Heart left ventricle (tissue), 16 donors: ENCODE data around the gene MBL2. TPM values are rescaled to one million over a fixed set of nuclear protein-coding genes. Genes with fewer than 3 reads are reported as not detected.

Experiments used
- ATAC-seq, 4 donors: fragments of 200-7000 bp; cut with Tn5 transposase; one replicate each; pipeline ENCODE4 v1.9.1; 2020 to 2022; ENCODE audit warnings: moderate library complexity in 4 of 4, mild to moderate bottlenecking in 3 of 4, moderate number of reproducible peaks in 1 of 4
- DNase-seq, 5 donors: peaks; one replicate each; pipeline ENCODE4 v3.0.0-alpha.2; 2020
- H3K27ac ChIP-seq, 12 donors: fragments of 200-600 bp; sonication (generic) in 4 of 12; one replicate each; pipeline versions ENCODE4 v1.5.0 to v1.8.0; 2016 to 2022; ENCODE audit warnings: mild to moderate bottlenecking in 2 of 12
- H3K27me3 ChIP-seq, 9 donors: fragments of 200-600 bp; sonication (generic) in 2 of 9; one replicate each; pipeline versions ENCODE4 v1.5.1 to v1.8.0; 2016 to 2022; ENCODE audit warnings: mild to moderate bottlenecking in 3 of 9
- H3K36me3 ChIP-seq, 9 donors: fragments of 200-600 bp; sonication (generic) in 2 of 9; one replicate each; pipeline versions ENCODE4 v1.5.0 to v1.8.0; 2018 to 2022; ENCODE audit warnings: mild to moderate bottlenecking in 2 of 9
- H3K4me1 ChIP-seq, 12 donors: fragments of 200-600 bp; sonication (generic) in 4 of 12; one replicate each; pipeline versions ENCODE4 v1.5.0 to v1.8.0; 2016 to 2022; ENCODE audit warnings: mild to moderate bottlenecking in 3 of 12
- H3K4me3 ChIP-seq, 12 donors: fragments of 200-600 bp; sonication (generic) in 4 of 12; one replicate each; pipeline versions ENCODE4 v1.5.0 to v1.8.0; 2017 to 2022; ENCODE audit warnings: mild to moderate bottlenecking in 9 of 12, moderate library complexity in 4 of 12
- H3K9me3 ChIP-seq, 12 donors: fragments of 200-600 bp; sonication (generic) in 4 of 12; one replicate each; pipeline versions ENCODE4 v1.5.0 to v1.8.0; 2016 to 2022; ENCODE audit warnings: mild to moderate bottlenecking in 1 of 12
- CTCF ChIP-seq, 12 donors: fragments of 200-600 bp; sonication (generic) in 4 of 12; IDR thresholded peaks; one replicate each; pipeline versions ENCODE4 v1.5.0 to v1.8.0; 2018 to 2022; ENCODE audit warnings: antibody characterized with exemption in 12 of 12, mild to moderate bottlenecking in 5 of 12
- POLR2A ChIP-seq, 2 donors: fragments of 450-650 bp; IDR thresholded peaks; one replicate each; pipeline ENCODE4 v1.6.1; 2017; ENCODE audit warnings: antibody characterized with exemption in 2 of 2, mild to moderate bottlenecking in 2 of 2, moderate library complexity in 2 of 2
- WGBS, 4 donors: extraction: QIAGEN DNeasy Blood & Tissue Kit in 2 of 4; methylation state at CpG; one replicate each; pipeline versions ENCODE4 v1.1.5 to v1.1.7; 2013 to 2018; 5-methylcytosine and 5-hydroxymethylcytosine counted together
- intact Hi-C, 10 donors: fragments of 100-400 bp; cut with DNase I; formaldehyde crosslinking; loops; one replicate each; pipeline versions ENCODE4 v1.11.1 to v1.14.2; 2022
- polyA plus RNA-seq, 2 donors: library from polyadenylated mRNA; stranded (reverse); fragments of 200-250 nt; gene quantifications; one replicate each; pipeline ENCODE4 v1.2.3, GENCODE V29; 2013
- total RNA-seq, 9 donors: library from RNA; depleted of rRNA in 2 of 9; stranded (reverse); fragments of >200 nt in 2 of 9; fragmentation: NEBNext Ultra II Directional in 3 of 9; extraction: Animal tissue kit (Norgen Biotek cat#: 25700) in 3 of 9; gene quantifications; one replicate each; pipeline versions ENCODE4 v1.1.0 to v1.2.4, GENCODE V29; 2016 to 2023
- donor health status: ischemic (EF 13 %, LVEDD 7.1; RV severe dilation, severe dysfunction).
- donor health status: healthy with polysubstance abuse.
- donor health status: DM: no; HTN: yes; CAD: no.
- donor health status: DM: no; HTN: no; CAD: no.
- donor health status: ischemic (EF 25% LVEDD 6.9; RV normal size, moderate dysfunction).
- donor health status: ischemic (EF 25% LVEDD 5.7; RV mildly dilated, moderate dysfunction).
- donor health status: healthy.
- donor health status: DM: yes; HTN: yes; CAD: no.
- donor health status: ischemic (EF 35%, LVEDD 5.7; RV mildly dilated, moderate dysfunction).
- donor health status: nonischemic (EF 11% LVEDD 7.7; RV severe dilation, severe dysfunction).
- donor health status: DM: yes; HTN: yes; CAD: no.
- donor health status: PGD.
- donor health status: ischemic (EF 29% LVEDD 5.4; RV normal size, mild dysfunction).
- donor health status: nonischemic (EF 23%, LVEDD 6.1; RV moderate dilation, normal function).

MBL2 gene
- total and polyA plus RNA-seq, 11 donors = not detected

- ATAC-seq = no peak
- no peaks in the 10 kb centered on the region for H3K4me1 ChIP-seq
- H3K9me3 ChIP-seq = peaks cover 0 to 5% (median 0%) of the 10 kb centered on the region in 12 donors
- 62 to 84% (median 81%) methylated on average over 3 of the region's 3 CpGs for WGBS, 4 donors
- intact Hi-C loops = loop anchor here in 6 of 10 donors (2.0 to 5.0 kb wide), 3 partner anchors 39 to 43 kb away; no protein-coding TSS in a partner anchor
- TF ChIP-seq POLR2A (IDR thresholded peaks at IDR 0.05) (no peak), CTCF (IDR thresholded peaks at IDR 0.05) (no peak)
- no peak overlapping the region for H3K4me3 ChIP-seq
- H3K27me3 ChIP-seq = no peaks in the 10 kb centered on the region
- no peak for DNase-seq
- no peak overlapping the region for H3K27ac ChIP-seq
- no peaks in the 10 kb centered on the region for H3K36me3 ChIP-seq
Measured at GRCh38 chr10:52739380-52740154, 33.0 kb downstream of the MBL2 start.

GRCh38 chr10:52738951-52739350, 33.6 kb downstream of the MBL2 start:
- H3K27me3 ChIP-seq = no peaks in the 10 kb centered on the region
- intact Hi-C loops = no loop called here
- no peak for ATAC-seq
- WGBS, 4 donors = 73 to 84% (median 82%) methylated on average over 5 of the region's 5 CpGs
- H3K4me1 ChIP-seq = no peaks in the 10 kb centered on the region
- DNase-seq = no peak
- H3K4me3 ChIP-seq = no peak overlapping the region
- peaks cover 0 to 5% (median 0%) of the 10 kb centered on the region in 12 donors for H3K9me3 ChIP-seq
- no peak overlapping the region for H3K27ac ChIP-seq
- TF ChIP-seq CTCF (IDR thresholded peaks at IDR 0.05) (no peak), POLR2A (IDR thresholded peaks at IDR 0.05) (no peak)
- no peaks in the 10 kb centered on the region for H3K36me3 ChIP-seq

GRCh38 chr10:52729271-52730104, 43.1 kb downstream of the MBL2 start:
- ATAC-seq = peak in 1 of 4 donors; percentile 52
- peak overlapping the region in 1 of 12 donors; percentile 30 for H3K4me3 ChIP-seq
- intact Hi-C loops = loop anchor here (1.0 to 5.0 kb wide), 4 partner anchors 82 to 87 kb away; no protein-coding TSS in a partner anchor

More at GRCh38 chr10:52729271-52730104, 43.1 kb downstream of the MBL2 start:
- Histone ChIP-seq H3K27ac (no peak overlapping the region), H3K4me1 (no peaks in the 10 kb centered on the region), H3K36me3 (no peaks in the 10 kb centered on the region), H3K9me3 (no peaks in the 10 kb centered on the region), H3K27me3 (no peaks in the 10 kb centered on the region)
- DNase-seq = no peak
- WGBS, 4 donors = 29 to 36% (median 36%) methylated on average over 9 of the region's 9 CpGs
- TF ChIP-seq POLR2A (IDR thresholded peaks at IDR 0.05) (no peak), CTCF (IDR thresholded peaks at IDR 0.05) (peak; percentile 23 to 63 (median 48))
